Stimulated activated effector memory CD8-positive, alpha-beta T cell treated with anti-CD3 and anti-CD28 coated beads, Interleukin-12 subunit alpha, Interleukin-12 subunit beta, amount 100 ng/mL, for 72 hours (primary cell): Measurements from ENCODE around the gene PDGFRB.

ENCODE experiments used
- ATAC-seq: fragments of 150-1000 bp; cut with Tn5 transposase; 2 replicates; pipeline ENCODE4 v1.10.0; 2021
- DNase-seq, 2 donors: peaks; one replicate each; pipeline ENCODE4 v3.0.0; 2021 to 2022; ENCODE audit warnings: low spot score in 2 of 2
- H3K27ac Mint-ChIP-seq: one replicate; pipeline ENCODE4 v1.8.0; 2022; ENCODE audit warnings: mild to moderate bottlenecking, mixed read lengths
- H3K36me3 Mint-ChIP-seq: one replicate; pipeline ENCODE4 v1.8.0; 2022; ENCODE audit warnings: mild to moderate bottlenecking, mixed read lengths
- H3K4me1 Mint-ChIP-seq: one replicate; pipeline ENCODE4 v1.8.0; 2022; ENCODE audit warnings: mixed read lengths
- H3K4me3 Mint-ChIP-seq: one replicate; pipeline ENCODE4 v1.8.0; 2022; ENCODE audit warnings: mild to moderate bottlenecking, mixed read lengths
- H3K9me3 Mint-ChIP-seq: one replicate; pipeline ENCODE4 v1.8.0; 2022; ENCODE audit warnings: mixed read lengths

PDGFRB gene

DNA sequence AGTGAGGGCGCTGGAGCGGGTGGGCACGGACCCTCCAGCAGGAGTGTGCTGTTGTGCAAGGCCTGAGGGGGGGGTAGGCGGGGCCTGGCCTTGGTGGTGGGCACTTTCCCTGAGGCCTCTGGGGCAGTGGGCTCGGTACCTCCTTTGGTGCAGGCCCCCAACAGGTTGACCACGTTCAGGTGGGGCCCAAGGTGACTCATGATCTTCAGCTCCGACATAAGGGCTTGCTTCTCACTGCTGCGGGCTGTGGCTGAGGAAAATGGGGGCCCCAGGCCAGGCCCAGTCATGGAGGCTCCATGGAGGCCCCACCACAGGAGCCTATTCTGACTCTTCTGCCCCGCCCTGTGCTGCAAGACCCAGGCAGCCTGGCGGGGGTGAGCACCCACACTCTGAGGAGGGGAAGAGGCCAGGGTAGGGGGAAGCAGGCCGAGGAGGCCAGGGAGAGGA, 31.5 kb downstream of the PDGFRB start:
- no peak for ATAC-seq
- DNase-seq: no peak
- H3K36me3 Mint-ChIP-seq: no peaks in the 10 kb centered on the region
- no peaks in the 10 kb centered on the region for H3K9me3 Mint-ChIP-seq
- peaks cover 6% of the 10 kb centered on the region for H3K4me1 Mint-ChIP-seq
- no peak overlapping the region for H3K4me3 Mint-ChIP-seq
- H3K27ac Mint-ChIP-seq: no peak overlapping the region

- DNase-seq (no peak), ATAC-seq (no peak)
- Mint-ChIP-seq H3K9me3 (no peaks in the 10 kb centered on the region), H3K4me1 (peaks cover 6% of the 10 kb centered on the region), H3K4me3 (no peak overlapping the region), H3K27ac (no peak overlapping the region), H3K36me3 (no peaks in the 10 kb centered on the region)
Measured at GRCh38 chr5:150123542-150123941, 32.1 kb downstream of the PDGFRB start.

DNA sequence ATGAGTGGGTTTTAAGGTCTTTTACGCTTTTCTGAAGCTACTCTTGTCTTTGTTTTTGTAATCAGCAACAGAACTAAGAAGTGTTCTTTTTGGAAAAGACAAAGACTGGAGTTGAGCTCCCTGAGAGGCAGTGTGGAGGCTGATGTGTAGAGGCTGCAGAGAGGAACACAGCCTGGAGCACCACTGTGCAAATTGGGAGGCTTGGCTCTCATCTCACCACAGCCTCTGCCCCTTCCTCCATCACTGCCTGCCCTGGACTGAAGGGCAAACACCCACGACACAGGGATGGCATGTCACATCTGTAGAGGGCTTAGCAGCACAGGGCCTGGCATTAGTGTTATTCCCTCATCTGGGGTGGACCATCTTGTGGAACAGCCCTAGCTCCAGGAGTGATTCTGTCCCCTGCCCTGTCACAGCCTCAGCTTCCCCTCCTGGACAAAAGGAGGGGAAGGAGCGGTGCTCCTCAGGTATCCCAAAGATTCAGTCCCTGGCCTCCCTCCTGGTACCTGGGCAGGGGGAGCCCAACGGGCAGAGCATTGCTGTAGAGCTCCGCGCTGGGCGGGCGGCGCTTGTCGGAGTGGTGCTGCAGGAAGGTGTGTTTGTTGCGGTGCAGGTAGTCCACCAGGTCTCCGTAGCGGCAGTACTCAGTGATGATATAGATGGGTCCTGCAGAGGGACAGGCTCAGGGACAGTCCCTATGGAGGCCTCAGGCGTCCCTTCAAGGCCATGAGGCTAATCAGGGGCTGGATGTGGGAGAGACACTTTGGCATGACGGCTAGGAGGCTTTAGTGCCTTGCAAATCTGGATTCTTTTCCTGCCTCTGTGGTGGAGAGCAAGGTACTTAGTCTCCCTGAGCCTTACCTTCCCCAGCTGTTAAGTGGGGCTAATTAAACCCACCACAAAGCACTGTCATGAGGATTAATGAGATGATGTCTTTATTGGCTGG, 32.8 kb downstream of the PDGFRB start:
- Mint-ChIP-seq H3K4me1 (peaks cover 6% of the 10 kb centered on the region), H3K36me3 (no peaks in the 10 kb centered on the region), H3K4me3 (no peak overlapping the region), H3K27ac (no peak overlapping the region), H3K9me3 (no peaks in the 10 kb centered on the region)
- ATAC-seq (no peak), DNase-seq (no peak)

DNA sequence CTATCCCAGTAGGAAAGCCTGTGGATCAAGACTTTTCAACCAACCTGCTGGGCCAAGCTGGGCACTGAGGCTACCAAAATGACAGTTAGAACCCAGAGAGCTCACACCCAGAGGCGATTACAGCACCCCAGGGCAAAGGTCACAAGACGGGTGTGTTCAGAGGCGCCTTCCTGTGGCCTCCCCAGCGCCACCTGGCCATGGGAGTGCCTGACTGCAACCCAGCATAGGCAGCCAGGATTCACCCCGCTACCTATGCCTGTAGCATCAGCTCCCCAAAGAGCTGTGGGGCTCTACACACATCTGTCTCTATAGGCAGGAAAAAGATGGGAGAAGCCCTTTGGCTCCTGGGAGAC, 33.5 kb downstream of the PDGFRB start:
- H3K27ac Mint-ChIP-seq: peak overlapping the region; percentile 2
- peak; percentile 57 for ATAC-seq
- DNase-seq: no peak
- H3K4me1 Mint-ChIP-seq: peaks cover 6% of the 10 kb centered on the region
- no peak overlapping the region for H3K4me3 Mint-ChIP-seq
- H3K36me3 Mint-ChIP-seq: no peaks in the 10 kb centered on the region
- no peaks in the 10 kb centered on the region for H3K9me3 Mint-ChIP-seq

GRCh38 chr5:150121448-150122157, 34.0 kb downstream of the PDGFRB start:
- Mint-ChIP-seq H3K27ac (peak overlapping the region; percentile 2), H3K9me3 (no peaks in the 10 kb centered on the region)
- DNase-seq: no peak

GRCh38 chr5:150120617-150121447, 34.8 kb downstream of the PDGFRB start:
- H3K4me1 Mint-ChIP-seq: peaks cover 6% of the 10 kb centered on the region
- no peaks in the 10 kb centered on the region for H3K36me3 Mint-ChIP-seq
- H3K27ac Mint-ChIP-seq: no peak overlapping the region
- no peak for DNase-seq
- no peaks in the 10 kb centered on the region for H3K9me3 Mint-ChIP-seq
- no peak overlapping the region for H3K4me3 Mint-ChIP-seq
- no peak for ATAC-seq

More at GRCh38 chr5:150121448-150122157, 34.0 kb downstream of the PDGFRB start:
- Mint-ChIP-seq H3K4me1 (peaks cover 6% of the 10 kb centered on the region), H3K36me3 (no peaks in the 10 kb centered on the region), H3K4me3 (no peak overlapping the region)
- ATAC-seq: no peak

GRCh38 chr5:150120062-150120441, 35.6 kb downstream of the PDGFRB start:
- H3K27ac Mint-ChIP-seq: peak overlapping the region; percentile 70
- H3K36me3 Mint-ChIP-seq: no peaks in the 10 kb centered on the region
- H3K9me3 Mint-ChIP-seq: no peaks in the 10 kb centered on the region
- DNase-seq: no peak
- peaks cover 6% of the 10 kb centered on the region for H3K4me1 Mint-ChIP-seq
- H3K4me3 Mint-ChIP-seq: no peak overlapping the region
- peak; percentile 5 for ATAC-seq

DNA sequence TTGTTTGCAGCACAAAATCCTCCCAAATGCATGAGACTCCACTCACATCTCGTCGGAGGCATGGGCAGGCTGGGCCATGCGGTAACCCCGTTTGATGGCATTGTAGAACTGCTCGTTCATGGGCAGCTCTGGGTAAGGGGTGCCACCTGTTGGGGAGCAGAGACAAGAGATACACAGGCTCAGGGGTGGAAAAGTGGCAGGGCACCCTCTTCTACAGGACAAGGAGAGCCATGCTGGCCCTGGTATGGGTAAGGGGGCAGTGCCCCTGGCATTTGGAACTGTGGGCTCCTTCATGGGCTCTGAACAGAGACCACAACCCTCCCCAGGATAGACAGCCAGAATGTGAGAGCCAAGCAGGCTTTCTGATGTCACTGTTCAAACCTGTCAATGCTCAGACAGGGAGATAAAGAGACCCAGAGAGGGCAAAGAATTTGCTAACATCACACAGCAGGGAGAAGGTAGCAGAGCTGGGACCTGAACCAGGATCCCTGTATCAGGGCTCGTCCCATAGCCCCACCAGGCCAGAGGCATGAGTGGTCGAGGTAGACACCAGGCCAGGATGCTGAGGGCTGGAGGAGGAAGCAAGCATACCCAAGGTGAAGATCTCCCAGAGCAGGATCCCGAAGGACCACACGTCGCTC, 36.1 kb downstream of the PDGFRB start:
- no peak for DNase-seq

GRCh38 chr5:150118561-150119229, 37.0 kb downstream of the PDGFRB start:
- H3K36me3 Mint-ChIP-seq: no peaks in the 10 kb centered on the region
- H3K4me3 Mint-ChIP-seq: no peak overlapping the region
- H3K27ac Mint-ChIP-seq: no peak overlapping the region
- no peak for ATAC-seq
- peaks cover 6% of the 10 kb centered on the region for H3K4me1 Mint-ChIP-seq
- DNase-seq: no peak
- H3K9me3 Mint-ChIP-seq: no peaks in the 10 kb centered on the region

More for the DNA sequence above, 36.1 kb downstream of the PDGFRB start:
- Mint-ChIP-seq H3K4me1 (peaks cover 6% of the 10 kb centered on the region), H3K36me3 (no peaks in the 10 kb centered on the region), H3K27ac (peak overlapping the region; percentile 70), H3K4me3 (no peak overlapping the region), H3K9me3 (no peaks in the 10 kb centered on the region)
- ATAC-seq: no peak

DNA sequence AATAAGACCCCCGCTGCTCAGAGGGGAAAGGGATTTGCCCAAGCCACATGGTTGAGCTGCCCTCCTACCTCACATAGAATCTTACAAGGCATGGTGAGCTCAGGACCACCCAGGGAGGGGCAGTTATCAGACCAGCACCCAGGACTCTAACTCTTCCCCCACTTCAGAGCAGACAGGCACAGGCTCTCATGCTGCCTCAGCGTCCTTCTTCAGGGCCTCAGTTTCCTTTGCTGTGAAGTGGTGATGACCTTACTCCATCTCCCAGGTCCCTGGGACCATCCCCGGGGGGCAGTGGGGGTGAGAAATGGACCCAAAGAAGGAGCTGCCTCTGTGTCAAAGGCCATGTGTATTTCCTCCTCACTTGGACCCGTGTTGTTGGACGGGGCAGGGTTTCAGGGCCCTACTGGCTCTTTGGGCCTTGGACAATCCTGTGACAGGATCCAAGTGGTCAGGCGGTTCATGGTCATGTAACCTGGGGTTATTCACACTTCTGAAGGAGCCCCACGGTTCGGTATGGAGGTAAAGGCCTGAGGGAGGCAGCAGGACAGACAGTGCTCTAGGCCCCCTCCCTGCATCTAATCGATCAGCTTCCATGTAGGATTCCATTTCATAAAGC, 37.6 kb downstream of the PDGFRB start:
- Mint-ChIP-seq H3K36me3 (no peaks in the 10 kb centered on the region), H3K9me3 (no peaks in the 10 kb centered on the region), H3K27ac (no peak overlapping the region), H3K4me1 (peaks cover 6% of the 10 kb centered on the region), H3K4me3 (no peak overlapping the region)
- no peak for ATAC-seq
- DNase-seq: no peak

DNA sequence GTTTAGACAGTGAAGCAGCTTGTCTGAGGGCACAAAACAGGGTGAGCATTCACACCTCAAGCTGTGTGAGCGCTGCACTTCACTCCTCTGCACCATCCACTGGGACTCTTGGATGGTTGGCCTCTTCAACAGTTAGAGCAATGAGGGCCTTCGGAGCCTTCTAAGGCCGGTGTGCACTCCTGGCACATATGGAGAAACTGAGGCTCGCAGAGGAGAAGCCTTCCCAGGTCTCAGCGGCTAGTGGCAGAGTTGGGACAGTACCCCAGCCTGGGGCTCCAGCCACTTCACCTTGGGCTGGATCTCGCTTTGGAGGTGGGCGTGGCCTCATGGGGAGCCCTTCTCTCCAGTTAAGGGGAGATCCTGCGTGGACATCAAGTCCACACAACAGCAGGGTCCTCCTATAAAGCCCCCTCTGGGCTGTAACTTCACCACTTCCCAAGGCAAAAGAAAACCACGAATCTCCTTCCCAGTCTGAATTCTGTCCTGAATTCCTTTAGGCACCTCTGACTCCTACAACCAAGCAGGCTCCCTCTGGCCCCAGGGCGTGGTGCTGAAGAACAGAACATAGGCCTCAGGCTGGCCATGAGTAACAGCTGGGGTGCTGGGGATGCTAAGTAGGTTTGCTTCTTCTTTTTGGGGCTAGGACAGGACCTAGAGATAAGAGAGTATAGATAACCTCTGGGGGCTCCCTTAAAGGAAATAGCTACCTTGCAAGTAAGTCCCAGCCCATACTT, 38.8 kb downstream of the PDGFRB start:
- Mint-ChIP-seq H3K36me3 (no peaks in the 10 kb centered on the region), H3K27ac (no peak overlapping the region), H3K4me3 (no peak overlapping the region), H3K4me1 (peaks cover 1% of the 10 kb centered on the region), H3K9me3 (no peaks in the 10 kb centered on the region)
- DNase-seq (no peak), ATAC-seq (no peak)

- DNase-seq: no peak
- Mint-ChIP-seq H3K9me3 (no peaks in the 10 kb centered on the region), H3K27ac (no peak overlapping the region), H3K4me3 (no peak overlapping the region), H3K4me1 (no peaks in the 10 kb centered on the region), H3K36me3 (no peaks in the 10 kb centered on the region)
- ATAC-seq: no peak
Measured at GRCh38 chr5:150114773-150115408, 40.8 kb downstream of the PDGFRB start.

GRCh38 chr5:150114102-150114641, 41.5 kb downstream of the PDGFRB start:
- DNase-seq: no peak
- no peak for ATAC-seq
- Mint-ChIP-seq H3K4me1 (no peaks in the 10 kb centered on the region), H3K9me3 (no peaks in the 10 kb centered on the region), H3K4me3 (no peak overlapping the region), H3K36me3 (no peaks in the 10 kb centered on the region), H3K27ac (no peak overlapping the region)
